HUDEP-2 (cell line): ENCODE data around the gene FSTL4.
"Not testable (repeated sequence)": the region's sequence is repeated elsewhere in the genome, so short reads cannot be mapped to it uniquely, and the experiment has no call there.

ENCODE experiments used
- DNase-seq, 76 experiments: peaks; one replicate each; lab custom pipeline; 2025; ENCODE audit not compliant: unreplicated experiment in 76 of 76; lab: John Stamatoyannopoulos, UW

Gene FSTL4

GRCh38 chr5:133559960-133560359 is 52.4 kb downstream of the FSTL4 start:
- no peak for DNase-seq

DNA sequence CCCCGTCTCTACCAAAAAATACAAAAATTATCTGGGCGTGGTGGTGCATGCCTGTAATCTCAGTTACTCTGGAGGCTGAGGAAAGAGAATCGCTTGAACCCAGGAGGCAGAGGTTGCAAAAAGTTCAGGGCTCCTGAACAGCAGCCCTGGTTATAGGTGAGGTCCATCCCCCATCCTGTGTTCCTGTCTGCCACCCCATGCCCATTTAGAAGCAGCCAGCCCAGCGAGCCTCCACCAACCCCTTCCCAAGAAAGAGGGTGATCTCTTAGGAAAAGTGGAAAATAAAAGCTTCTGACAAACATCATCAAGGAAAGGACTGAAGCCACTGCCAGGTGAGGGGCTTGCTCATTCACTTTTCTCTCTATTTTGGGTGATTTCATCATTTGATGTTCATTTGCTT is 55.8 kb downstream of the FSTL4 start:
- DNase-seq, result no peak

- DNase-seq, result no peak
Measured at GRCh38 chr5:133554279-133554678, 58.1 kb downstream of the FSTL4 start.

GRCh38 chr5:133552925-133553525 is 59.3 kb downstream of the FSTL4 start:
- peak in 44 of 76 experiments; percentile 1 to 57 (median 22) for DNase-seq

DNA sequence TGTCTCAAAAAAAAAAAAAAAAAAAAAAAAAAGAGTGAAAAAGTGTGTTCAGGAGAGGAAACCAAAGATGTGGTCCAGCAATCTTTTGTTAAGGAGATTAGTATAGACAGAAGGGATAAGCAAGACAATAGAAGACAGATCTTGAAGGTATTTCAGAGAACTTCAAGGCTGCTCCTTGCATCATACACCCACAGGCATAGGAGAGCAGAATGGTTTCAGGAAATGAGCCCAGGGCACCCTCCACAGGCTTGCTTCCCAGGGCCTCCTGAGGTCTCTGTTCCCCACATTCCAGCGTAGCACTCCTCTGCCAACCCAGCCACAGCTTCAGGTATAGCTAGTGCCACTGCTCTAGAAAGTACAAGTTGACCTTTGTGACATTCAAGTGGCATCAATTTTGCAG is 65.8 kb downstream of the FSTL4 start:
- DNase-seq, result no peak

GRCh38 chr5:133544346-133544745 is 68.0 kb downstream of the FSTL4 start:
- no peak for DNase-seq

DNA sequence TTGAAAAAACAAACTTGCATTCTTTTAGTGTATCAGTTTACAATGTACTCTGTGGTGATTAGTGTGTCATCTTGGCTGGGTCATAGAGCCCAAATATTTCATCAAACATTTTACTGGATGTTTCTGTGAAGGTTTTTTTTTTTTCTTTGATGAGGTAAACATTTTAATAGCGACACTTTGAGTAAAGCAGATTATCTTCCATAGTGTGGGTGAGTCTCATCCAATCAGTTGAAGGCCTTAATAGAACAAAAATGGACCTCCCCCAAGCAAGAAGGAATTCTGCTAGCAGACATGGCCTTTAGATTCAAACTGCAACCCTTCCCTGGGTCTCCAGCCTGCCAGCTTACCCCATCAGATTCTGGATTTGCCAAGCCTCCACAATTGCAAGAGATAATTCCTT is 72.5 kb downstream of the FSTL4 start:
- no peak for DNase-seq

- DNase-seq, result no peak
Measured at GRCh38 chr5:133538718-133539117, 73.6 kb downstream of the FSTL4 start.

GRCh38 chr5:133535241-133535929 is 77.0 kb downstream of the FSTL4 start:
- DNase-seq, result not testable (repeated sequence)

DNA sequence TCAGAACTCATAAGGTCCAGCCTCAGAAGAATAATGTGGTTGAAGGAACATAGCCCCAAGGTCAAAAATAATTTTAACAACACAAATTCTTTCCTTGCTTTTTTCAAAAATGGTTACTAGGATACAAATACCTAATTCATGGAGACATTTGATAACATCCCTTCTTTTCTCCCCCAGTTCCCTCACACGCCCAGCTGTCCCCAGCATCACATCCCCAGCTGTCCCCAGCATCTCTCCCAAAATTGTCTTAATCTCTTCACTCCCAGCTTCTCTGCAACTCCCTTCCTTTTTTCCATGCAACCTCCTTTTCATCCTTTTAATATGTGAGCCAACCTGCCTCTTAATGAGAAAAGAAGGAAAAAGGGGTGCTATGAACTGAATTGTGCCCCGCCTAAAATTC is 77.8 kb downstream of the FSTL4 start:
- no peak for DNase-seq

DNA sequence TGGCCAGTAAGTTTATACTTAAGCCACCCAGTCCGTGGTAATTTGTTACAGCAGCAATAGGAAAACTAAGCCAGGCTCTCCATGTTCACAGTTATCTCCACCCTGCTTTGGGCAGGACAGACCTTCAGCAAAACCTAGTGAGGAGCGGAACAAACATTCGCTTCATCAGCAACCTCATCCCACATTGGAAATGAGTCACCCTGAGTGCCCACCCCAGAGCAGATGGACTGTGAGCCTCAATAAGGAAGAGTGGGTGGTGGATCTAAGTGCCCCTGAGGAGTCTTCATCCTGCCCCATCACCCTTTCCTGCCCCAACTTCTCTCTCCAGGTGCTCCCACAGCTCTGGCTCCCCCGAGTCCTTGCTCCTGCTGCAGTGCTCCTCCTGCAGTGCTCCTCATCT is 78.8 kb downstream of the FSTL4 start:
- no peak for DNase-seq

DNA sequence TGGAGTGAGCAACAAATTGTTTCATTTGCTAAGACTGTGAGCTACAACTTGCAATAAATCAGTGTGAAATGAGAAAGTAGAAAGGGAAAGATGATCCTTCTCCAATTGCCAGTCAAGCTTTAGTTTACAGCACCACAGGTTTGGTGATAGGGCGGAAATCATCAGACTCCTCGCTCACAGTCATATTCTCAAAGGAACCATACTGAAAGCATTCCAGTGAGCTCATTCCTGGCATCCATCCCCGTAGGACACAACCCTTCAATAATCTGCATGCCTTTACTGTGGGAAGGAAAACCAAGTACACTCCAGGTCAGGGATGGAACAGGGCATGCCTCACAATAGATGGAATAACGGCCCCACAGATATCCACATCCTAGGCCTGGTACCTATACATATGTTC is 80.7 kb downstream of the FSTL4 start:
- DNase-seq, result no peak

DNA sequence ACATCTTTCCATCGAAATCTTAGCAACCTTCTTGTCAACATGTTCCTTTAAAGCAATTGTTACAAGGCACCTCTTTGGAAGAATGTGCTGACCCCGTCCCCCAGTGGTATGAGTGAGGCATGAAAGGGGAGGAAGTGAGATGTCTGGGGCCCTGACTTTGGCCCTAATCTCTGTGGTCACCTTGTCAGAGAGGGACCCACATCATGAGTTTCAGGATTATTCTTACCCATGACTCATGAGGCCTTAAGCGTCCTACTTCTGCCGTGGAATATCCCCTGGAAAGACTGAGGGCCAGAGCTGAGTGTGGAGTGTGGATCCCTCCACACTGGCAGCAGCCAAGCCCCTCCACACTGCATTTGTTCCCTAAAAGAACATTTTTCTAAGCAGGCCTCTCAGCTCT is 81.2 kb downstream of the FSTL4 start:
- no peak for DNase-seq

GRCh38 chr5:133530270-133530669 is 82.1 kb downstream of the FSTL4 start:
- DNase-seq, result no peak

GRCh38 chr5:133528841-133529240 is 83.5 kb downstream of the FSTL4 start:
- DNase-seq, result no peak

DNA sequence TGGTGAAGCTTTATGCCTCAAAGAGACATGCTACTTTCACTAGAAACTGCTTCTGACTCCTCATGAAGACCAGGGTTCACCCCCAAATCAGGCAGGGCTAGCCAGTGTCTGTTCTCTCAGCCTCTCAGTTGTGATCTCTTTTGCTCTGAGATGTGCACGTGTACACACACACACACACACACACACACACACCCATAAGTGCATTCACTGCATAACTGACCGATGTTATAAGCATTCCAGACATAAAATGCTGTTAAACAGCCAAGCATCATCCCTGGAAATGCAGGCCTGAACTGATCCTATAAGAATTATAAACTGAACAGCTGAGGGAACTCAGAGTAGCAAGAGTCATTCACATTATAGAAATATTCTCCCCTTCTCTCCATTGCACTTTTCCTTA is 85.0 kb downstream of the FSTL4 start:
- no peak for DNase-seq

DNA sequence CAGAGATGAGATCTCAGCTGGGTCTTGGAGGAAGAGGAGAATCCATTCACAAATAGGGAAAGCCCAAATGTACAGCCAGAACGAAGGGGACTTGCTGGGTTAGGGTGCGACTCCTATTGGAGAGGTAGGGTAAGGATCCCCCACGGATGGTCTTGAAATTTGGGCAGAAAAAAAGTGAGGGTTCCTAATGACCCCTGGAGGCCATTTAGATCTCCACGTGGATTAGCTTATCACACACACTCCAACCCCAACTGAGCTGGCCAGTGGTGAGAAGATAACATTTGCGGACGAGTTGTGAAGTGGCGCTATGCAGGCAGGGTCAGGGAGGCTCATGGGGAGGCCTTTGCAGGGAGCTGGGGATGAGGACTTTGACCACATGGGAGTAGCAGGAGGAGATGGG is 86.0 kb downstream of the FSTL4 start:
- DNase-seq, result no peak

GRCh38 chr5:133525126-133525525 is 87.2 kb downstream of the FSTL4 start:
- no peak for DNase-seq

DNA sequence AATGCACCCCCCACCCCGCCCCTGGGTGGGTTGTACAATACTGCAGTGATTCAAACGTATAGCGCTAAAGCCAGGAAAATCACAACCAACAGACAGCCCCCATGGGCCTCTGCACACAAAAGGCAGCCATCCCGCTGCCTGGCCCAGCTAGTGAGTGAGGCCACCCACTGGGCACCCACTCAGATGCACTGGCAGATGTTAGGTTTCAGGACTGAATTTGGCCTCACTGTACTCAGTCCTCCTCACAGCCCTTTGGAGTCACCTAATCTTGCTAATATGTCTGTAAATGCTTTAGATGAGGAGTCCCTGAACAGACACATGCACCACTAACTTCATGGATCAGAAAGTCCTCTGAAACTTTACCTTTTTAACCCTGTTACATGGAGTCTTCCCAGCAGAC is 87.7 kb downstream of the FSTL4 start:
- DNase-seq, result no peak

DNA sequence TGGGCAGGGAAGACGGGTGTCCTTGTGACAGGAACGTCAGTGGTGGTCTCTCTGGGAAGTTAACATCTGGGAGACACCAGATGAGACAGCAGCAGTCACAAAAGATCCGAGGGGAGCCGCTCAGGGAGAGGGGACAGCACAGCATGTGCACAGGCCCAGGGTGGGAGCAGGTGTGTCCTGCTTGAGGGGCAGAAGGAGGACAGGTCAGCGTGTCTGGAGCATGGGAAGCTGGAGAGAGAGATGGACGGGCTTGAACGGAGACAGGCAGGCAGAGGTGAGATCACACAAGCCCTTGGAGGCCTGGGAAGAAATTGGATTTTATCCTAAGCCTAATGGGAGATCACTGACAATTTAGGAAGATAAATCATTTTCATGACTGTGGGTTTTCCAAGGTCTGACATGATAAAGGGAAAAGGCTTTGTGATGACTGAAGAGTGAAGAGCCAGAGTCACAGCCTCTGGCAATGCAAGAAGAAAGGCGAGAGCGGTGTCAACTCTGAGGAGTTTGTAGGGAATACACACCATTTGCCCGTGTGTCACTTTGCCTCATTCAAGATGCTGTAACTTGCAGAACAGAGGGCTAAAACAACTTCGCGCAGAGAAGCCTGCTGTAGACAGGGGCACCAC is 88.3 kb downstream of the FSTL4 start:
- no peak for DNase-seq

- DNase-seq, result no peak
Measured at GRCh38 chr5:133523013-133523658, 89.2 kb downstream of the FSTL4 start.

DNA sequence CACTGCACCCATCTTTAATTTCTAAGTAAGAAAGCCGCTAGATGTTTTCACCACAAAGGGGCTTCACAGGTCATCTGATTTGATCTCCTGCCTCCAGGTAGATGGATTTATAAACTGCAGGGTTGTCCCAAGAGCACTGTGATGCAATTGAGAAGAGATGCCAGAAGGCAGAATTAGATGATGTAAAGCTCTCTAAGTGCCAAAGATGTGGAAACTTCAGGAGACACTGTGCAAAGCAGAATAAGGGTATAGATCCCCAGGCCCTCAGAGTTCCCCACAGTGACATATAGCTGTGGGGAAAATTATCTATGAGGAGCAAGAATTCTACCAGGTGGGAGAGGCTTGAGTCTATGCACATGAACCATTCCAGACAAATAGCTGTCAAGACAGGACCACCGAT is 90.5 kb downstream of the FSTL4 start:
- DNase-seq, result no peak
